GM06990 (cell line): ENCODE results near the gene ZBTB46.

Experiments used
- DNase-seq: peaks from one replicate; pipeline ENCODE4 v3.0.0-alpha.2; 2011; ENCODE audit not compliant: insufficient read length; ENCODE audit errors: extremely low read depth
- H3K27me3 ChIP-seq: replicated peaks from 2 replicates; pipeline ENCODE4 v1.6.0; 2011; ENCODE audit warnings: low read length; ENCODE audit not compliant: control insufficient read depth, insufficient read depth
- H3K36me3 ChIP-seq: 2 replicates; pipeline ENCODE4 v1.5.1; 2011; ENCODE audit warnings: low read length; ENCODE audit not compliant: control insufficient read depth, insufficient read depth
- H3K4me3 ChIP-seq: replicated peaks from 2 replicates; pipeline ENCODE4 v1.5.1; 2011; ENCODE audit warnings: low read depth, mild to moderate bottlenecking, control low read depth, low read length
- TF ChIP-seq, protein P1 (sequence below): IDR thresholded peaks from 2 replicates; pipeline ENCODE4 v1.5.1; 2011; ENCODE audit warnings: low read length, control low read depth, mild to moderate bottlenecking, inconsistent platforms; ENCODE audit not compliant: insufficient read depth, poor library complexity, severe bottlenecking

The ZBTB46 gene

DNA sequence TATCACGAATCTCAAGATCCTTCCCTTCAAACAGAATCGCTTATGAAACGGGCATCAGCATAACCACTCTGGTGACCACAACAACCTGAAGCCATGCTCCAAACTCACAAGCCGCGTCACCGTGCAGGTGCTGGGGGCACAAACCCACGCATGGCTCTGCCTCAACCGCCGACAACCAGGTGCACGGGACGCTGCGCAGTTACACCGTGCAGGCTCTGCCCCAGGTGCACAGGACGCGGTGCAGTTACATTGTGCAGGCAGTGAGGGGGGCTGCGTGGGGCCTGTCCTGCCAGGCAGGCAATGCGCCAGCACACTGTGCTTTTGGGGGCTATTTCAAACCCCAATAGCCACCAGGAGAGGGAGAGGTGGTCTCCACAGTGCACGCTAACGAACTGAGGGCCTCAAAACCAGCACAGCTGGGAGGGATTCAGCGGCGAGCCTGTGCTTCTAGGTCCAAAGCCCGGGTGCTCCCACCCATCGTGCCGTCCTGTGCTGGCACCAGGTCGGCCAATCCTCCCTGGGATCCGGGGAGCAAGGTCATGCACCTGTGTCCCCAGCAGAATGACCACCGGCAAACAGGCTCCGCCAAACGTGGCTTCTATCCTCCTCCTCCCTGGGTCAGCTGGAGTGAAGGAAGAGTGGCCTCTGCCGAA lies 35.8 kb downstream of the ZBTB46 start:
- H3K36me3 ChIP-seq: no peaks in the 10 kb centered on the region
- no peak overlapping the region for H3K4me3 ChIP-seq
- TF ChIP-seq, protein P1, sequence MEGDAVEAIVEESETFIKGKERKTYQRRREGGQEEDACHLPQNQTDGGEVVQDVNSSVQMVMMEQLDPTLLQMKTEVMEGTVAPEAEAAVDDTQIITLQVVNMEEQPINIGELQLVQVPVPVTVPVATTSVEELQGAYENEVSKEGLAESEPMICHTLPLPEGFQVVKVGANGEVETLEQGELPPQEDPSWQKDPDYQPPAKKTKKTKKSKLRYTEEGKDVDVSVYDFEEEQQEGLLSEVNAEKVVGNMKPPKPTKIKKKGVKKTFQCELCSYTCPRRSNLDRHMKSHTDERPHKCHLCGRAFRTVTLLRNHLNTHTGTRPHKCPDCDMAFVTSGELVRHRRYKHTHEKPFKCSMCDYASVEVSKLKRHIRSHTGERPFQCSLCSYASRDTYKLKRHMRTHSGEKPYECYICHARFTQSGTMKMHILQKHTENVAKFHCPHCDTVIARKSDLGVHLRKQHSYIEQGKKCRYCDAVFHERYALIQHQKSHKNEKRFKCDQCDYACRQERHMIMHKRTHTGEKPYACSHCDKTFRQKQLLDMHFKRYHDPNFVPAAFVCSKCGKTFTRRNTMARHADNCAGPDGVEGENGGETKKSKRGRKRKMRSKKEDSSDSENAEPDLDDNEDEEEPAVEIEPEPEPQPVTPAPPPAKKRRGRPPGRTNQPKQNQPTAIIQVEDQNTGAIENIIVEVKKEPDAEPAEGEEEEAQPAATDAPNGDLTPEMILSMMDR: no peak
- no peaks in the 10 kb centered on the region for H3K27me3 ChIP-seq
- DNase-seq: no peak

DNA sequence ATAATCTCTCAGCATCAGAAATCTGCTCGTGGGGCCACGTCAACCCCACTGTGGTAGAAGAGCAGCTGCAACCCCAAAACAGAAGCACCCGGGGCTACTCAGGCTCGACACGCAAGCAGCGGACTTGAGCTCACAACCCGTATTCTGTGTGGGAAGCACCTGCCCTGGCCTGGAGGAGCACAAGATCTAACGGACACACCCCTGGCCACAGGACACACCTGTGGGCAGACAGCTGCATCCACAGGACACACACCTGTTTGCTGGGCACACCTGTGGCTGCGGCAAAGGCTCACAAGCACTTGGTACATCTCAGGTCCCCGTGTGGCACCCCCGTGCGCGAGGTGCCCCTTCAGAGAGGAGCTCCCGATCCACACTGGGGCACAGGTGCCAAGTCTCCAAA lies 36.5 kb downstream of the ZBTB46 start:
- DNase-seq: no peak
- H3K4me3 ChIP-seq: no peak overlapping the region
- TF ChIP-seq, protein P1: no peak
- H3K36me3 ChIP-seq: no peaks in the 10 kb centered on the region
- H3K27me3 ChIP-seq: no peaks in the 10 kb centered on the region

DNA sequence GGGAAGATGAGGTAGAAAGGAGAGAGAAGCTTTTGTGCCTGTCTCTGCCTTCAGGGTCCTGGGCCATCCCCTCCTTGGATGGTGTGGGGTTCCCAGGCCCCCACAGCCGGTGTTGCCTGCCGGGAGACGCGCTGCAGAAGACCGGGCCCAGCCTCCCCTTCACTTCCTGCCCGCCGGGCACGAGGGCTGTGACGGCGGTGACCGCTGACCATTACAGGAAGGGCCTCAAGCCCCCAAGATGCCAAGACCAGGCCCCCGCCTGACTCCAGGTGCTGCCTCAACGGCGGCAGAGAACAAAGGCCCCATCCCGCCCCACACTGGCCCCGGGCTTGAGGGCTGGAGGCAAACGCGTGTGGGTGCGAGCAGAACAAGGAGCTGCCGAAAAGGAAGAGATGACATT lies 38.2 kb downstream of the ZBTB46 start:
- no peaks in the 10 kb centered on the region for H3K36me3 ChIP-seq
- TF ChIP-seq, protein P1: no peak
- no peaks in the 10 kb centered on the region for H3K27me3 ChIP-seq
- H3K4me3 ChIP-seq: no peak overlapping the region
- no peak for DNase-seq

DNA sequence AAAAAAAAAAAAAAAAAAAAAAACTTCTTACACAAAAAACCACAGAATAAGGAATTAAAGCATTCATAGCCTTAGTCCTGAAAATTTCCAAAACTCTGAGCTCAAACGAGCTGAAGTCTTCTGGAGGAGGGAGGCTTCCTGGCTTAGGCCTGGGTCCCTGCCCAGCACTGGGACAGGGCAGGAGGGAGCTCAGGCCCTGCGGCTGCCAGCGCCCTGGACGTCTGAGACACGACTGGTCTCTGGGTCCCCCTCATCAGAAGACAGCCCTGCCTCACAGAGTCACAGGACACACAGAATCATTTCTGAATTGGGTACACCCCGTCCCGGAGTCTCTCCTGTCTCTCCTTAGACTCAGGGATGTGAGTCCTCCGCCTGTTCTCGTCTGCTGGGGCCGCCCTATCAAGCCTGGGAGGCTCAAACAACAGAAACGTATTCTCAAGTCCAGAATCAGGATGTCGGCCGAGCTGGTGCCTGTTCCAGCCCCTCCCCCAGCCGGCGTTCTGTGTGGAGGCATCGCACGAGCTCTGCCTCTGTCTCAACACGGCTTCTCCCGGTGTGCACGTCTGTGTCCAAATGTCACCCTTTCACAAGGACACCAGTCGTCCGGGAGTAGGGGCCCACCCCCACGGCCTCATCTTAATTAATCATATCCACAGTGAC lies 39.4 kb downstream of the ZBTB46 start:
- H3K36me3 ChIP-seq: no peaks in the 10 kb centered on the region
- TF ChIP-seq, protein P1: no peak
- H3K4me3 ChIP-seq: no peak overlapping the region
- no peaks in the 10 kb centered on the region for H3K27me3 ChIP-seq
- DNase-seq: no peak

DNA sequence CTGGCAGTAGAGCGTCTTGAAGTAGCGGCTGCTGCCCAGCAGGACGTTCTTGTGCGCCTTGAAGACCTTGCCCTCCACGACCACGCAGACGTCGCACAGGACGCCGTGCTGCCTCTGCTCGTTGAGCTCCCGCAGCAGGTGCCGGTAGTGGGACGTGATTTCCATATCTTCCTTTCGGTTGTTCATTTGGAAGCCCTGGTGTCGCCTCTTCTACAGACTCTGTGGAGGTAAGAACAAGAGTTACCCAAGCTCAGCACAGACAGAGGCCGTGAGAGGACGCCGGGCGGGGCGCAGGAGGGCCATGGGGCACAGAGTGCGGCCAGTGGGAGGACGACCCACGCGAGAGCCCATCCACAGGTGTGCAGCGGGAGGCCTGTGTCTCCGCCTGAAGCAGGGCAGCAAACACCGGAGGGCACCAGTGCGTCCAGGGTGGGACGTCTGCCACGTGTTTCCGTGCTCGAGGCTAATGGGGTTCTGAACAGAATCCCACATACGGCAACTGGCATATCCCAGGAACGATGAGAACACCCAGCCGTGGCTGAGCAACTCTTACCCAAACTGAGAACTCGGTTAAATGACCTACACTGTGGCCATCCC lies 40.4 kb downstream of the ZBTB46 start:
- H3K27me3 ChIP-seq: no peaks in the 10 kb centered on the region
- H3K36me3 ChIP-seq: no peaks in the 10 kb centered on the region
- TF ChIP-seq, protein P1: no peak
- no peak overlapping the region for H3K4me3 ChIP-seq
- no peak for DNase-seq
